Endothelial cell of umbilical vein (primary cell): ENCODE results near the gene MBD3. TPM values are rescaled to one million over a fixed set of nuclear protein-coding genes. Genes with fewer than 3 reads are reported as not detected.

Experiments used
- BruUV-seq: library from RNA; stranded (reverse); fragments of 400-500 nt; replicated peaks from 2 replicates; lab custom pipeline; 2021; lab: Mats Ljungman, UMichigan
- CTCF ChIA-PET: fragments of 300-600, 350-600 bp; sonication (Branson Sonifier 250); formaldehyde crosslinking; loops from one replicate; lab custom pipeline; 2021; ENCODE audit warnings: antibody characterized with exemption, inconsistent platforms; lab: Charles Lee
- POLR2A ChIA-PET: fragments of 300-600, 350-600 bp; sonication (Branson Sonifier 250); formaldehyde crosslinking; loops from one replicate; lab custom pipeline; 2021; ENCODE audit warnings: antibody characterized with exemption, inconsistent platforms; lab: Charles Lee
- DNase-seq: peaks from one replicate; pipeline ENCODE4 v3.0.0-alpha.2; 2011; ENCODE audit warnings: low read depth, low spot score
- FAIRE-seq: peaks from 2 replicates; lab custom pipeline; 2011; peaks lifted over from hg19 to GRCh38; lab: Jason Lieb, UNC
- H2AFZ ChIP-seq: 2 replicates; pipeline ENCODE4 v1.6.0; 2012; ENCODE audit warnings: low read depth, low read length, control low read depth, inconsistent platforms
- H3K27ac ChIP-seq: 2 replicates; pipeline ENCODE4 v1.5.1; 2011; ENCODE audit warnings: low read depth, mild to moderate bottlenecking, control low read depth, low read length, moderate library complexity; ENCODE audit not compliant: insufficient read depth
- H3K27me3 ChIP-seq, 2 experiments: 2 replicates each; pipeline versions ENCODE4 v1.6.0 to v1.6.1; 2011; ENCODE audit warnings: low read length in 2 of 2, mixed read lengths in 1 of 2; ENCODE audit not compliant: control insufficient read depth in 2 of 2, insufficient read depth in 2 of 2
- H3K36me3 ChIP-seq, 2 experiments: 2 replicates in 1 of 2; 3 replicates in 1 of 2; pipeline ENCODE4 v1.5.1; 2011; ENCODE audit warnings: low read length in 2 of 2, mild to moderate bottlenecking in 1 of 2, moderate library complexity in 1 of 2; ENCODE audit not compliant: control insufficient read depth in 2 of 2, insufficient read depth in 2 of 2; ENCODE audit errors: extremely low read depth in 1 of 2
- H3K4me1 ChIP-seq: 3 replicates; pipeline ENCODE4 v1.5.1; 2011; ENCODE audit warnings: mild to moderate bottlenecking, low read length; ENCODE audit not compliant: control insufficient read depth, insufficient read depth; ENCODE audit errors: extremely low read depth
- H3K4me2 ChIP-seq: 2 replicates; pipeline ENCODE4 v1.6.1; 2011; ENCODE audit warnings: low read length, control low read depth, mixed read lengths; ENCODE audit not compliant: insufficient read depth
- H3K4me3 ChIP-seq, 3 experiments: fragments of 200-600 bp in 1 of 3; sonication (generic), shearing (Covaris generic) in 1 of 3; replicated peaks in 1 of 3; 2 replicates each; pipeline ENCODE4 v1.5.1; 2011 to 2016; ENCODE audit warnings: control low read depth in 3 of 3, low read length in 3 of 3, mild to moderate bottlenecking in 2 of 3, inconsistent platforms in 1 of 3, low read depth in 1 of 3, moderate library complexity in 1 of 3; ENCODE audit not compliant: insufficient read depth in 1 of 3
- H3K79me2 ChIP-seq: 2 replicates; pipeline ENCODE4 v1.6.0; 2012; ENCODE audit warnings: low read length, inconsistent platforms; ENCODE audit not compliant: control insufficient read depth, insufficient read depth
- H3K9ac ChIP-seq: replicated peaks from 2 replicates; pipeline ENCODE3; 2011; ENCODE audit warnings: low read length, control low read depth; ENCODE audit not compliant: insufficient read depth; ENCODE audit errors: extremely low read depth
- H3K9me1 ChIP-seq: replicated peaks from 3 replicates; pipeline ENCODE4 v1.6.0; 2011; ENCODE audit warnings: mild to moderate bottlenecking, low read length; ENCODE audit not compliant: control insufficient read depth, insufficient read depth; ENCODE audit errors: extremely low read depth
- H3K9me3 ChIP-seq: replicated peaks from 2 replicates; pipeline ENCODE4 v1.5.1; 2012; ENCODE audit warnings: low read length, inconsistent platforms; ENCODE audit not compliant: control insufficient read depth, insufficient read depth
- H4K20me1 ChIP-seq: replicated peaks from 2 replicates; pipeline ENCODE3; 2011; ENCODE audit warnings: mild to moderate bottlenecking, low read length; ENCODE audit not compliant: control insufficient read depth, insufficient read depth; ENCODE audit errors: extremely low read depth
- EZH2 ChIP-seq: IDR thresholded peaks from 2 replicates; pipeline ENCODE4 v1.6.1; 2012; ENCODE audit warnings: borderline replicate concordance, low read depth, mild to moderate bottlenecking, moderate library complexity, low read length, inconsistent platforms; ENCODE audit not compliant: severe bottlenecking
- FOS ChIP-seq: IDR thresholded peaks from 2 replicates; pipeline ENCODE4 v1.6.1; 2011; ENCODE audit warnings: mild to moderate bottlenecking, low read length, moderate library complexity, borderline replicate concordance; ENCODE audit not compliant: insufficient read depth
- GATA2 ChIP-seq: IDR thresholded peaks from 2 replicates; pipeline ENCODE4 v1.7.0; 2011; ENCODE audit warnings: low read depth, mild to moderate bottlenecking, moderate library complexity, mixed read lengths, low read length; ENCODE audit not compliant: insufficient read length, insufficient read depth
- JUN ChIP-seq: IDR thresholded peaks from 2 replicates; pipeline ENCODE4 v1.6.1; 2011; ENCODE audit warnings: borderline replicate concordance, low read depth; ENCODE audit not compliant: insufficient read length, insufficient read depth
- MYC ChIP-seq: IDR thresholded peaks from one replicate; pipeline ENCODE4 v1.6.1; 2011; ENCODE audit warnings: mild to moderate bottlenecking, low read depth, low read length
- POLR2A ChIP-seq: IDR thresholded peaks from 2 replicates; pipeline ENCODE4 v1.6.1; 2012; ENCODE audit warnings: low read depth, mild to moderate bottlenecking, control low read depth, low read length
- POLR2AphosphoS5 ChIP-seq: IDR thresholded peaks from 2 replicates; pipeline ENCODE4 v1.6.1; 2012; ENCODE audit warnings: low read depth, mild to moderate bottlenecking, control low read depth, low read length, moderate library complexity; ENCODE audit not compliant: insufficient read depth
- dilution Hi-C: fragments of 300-500 bp; cut with MboI; formaldehyde crosslinking; loops from one replicate; pipeline ENCODE4 v1.15.0; 2019; ENCODE audit warnings: low sequenced_read_pairs; ENCODE audit not compliant: extremely low pct_ligation_motif_present
- intact Hi-C: fragments of 100-400 bp; cut with micrococcal nuclease; formaldehyde crosslinking; loops from one replicate; pipeline ENCODE4 v1.10.0; 2022
- polyA plus RNA-seq, 4 experiments: library from polyadenylated mRNA; depleted of rRNA in 3 of 4; stranded (reverse) in 3 of 4; unstranded in 1 of 4; fragments of >200 nt; gene quantifications; 2 replicates each; pipeline versions ENCODE4 v1.2.1 to v1.2.3, GENCODE V29; 2011 to 2012; ENCODE audit warnings: missing spikeins in 1 of 4
- total RNA-seq: library from RNA; stranded (reverse); gene quantifications from 2 replicates; pipeline ENCODE4 v1.2.3, GENCODE V29; 2021
- TF ChIP-seq, protein P1 (sequence below): IDR thresholded peaks from 2 replicates; pipeline ENCODE4 v1.6.1; 2011; ENCODE audit not compliant: insufficient read depth, insufficient read length
- TF ChIP-seq, protein P2 (sequence below), 2 donors: IDR thresholded peaks; 1 replicate in 1 of 2; 2 replicates in 1 of 2; pipeline ENCODE4 v1.5.1; 2011; ENCODE audit warnings: low read length in 2 of 2, mild to moderate bottlenecking in 2 of 2, moderate library complexity in 2 of 2, control low read depth in 1 of 2, inconsistent platforms in 1 of 2, low read depth in 1 of 2; ENCODE audit not compliant: insufficient read depth in 1 of 2; ENCODE audit errors: extremely low read depth in 1 of 2

Gene MBD3
- total and polyA plus RNA-seq, 2 donors (not counting 3 experiments of a cell fraction or from before 2014, with no cell fraction given), result 96.8 to 120 TPM

DNA sequence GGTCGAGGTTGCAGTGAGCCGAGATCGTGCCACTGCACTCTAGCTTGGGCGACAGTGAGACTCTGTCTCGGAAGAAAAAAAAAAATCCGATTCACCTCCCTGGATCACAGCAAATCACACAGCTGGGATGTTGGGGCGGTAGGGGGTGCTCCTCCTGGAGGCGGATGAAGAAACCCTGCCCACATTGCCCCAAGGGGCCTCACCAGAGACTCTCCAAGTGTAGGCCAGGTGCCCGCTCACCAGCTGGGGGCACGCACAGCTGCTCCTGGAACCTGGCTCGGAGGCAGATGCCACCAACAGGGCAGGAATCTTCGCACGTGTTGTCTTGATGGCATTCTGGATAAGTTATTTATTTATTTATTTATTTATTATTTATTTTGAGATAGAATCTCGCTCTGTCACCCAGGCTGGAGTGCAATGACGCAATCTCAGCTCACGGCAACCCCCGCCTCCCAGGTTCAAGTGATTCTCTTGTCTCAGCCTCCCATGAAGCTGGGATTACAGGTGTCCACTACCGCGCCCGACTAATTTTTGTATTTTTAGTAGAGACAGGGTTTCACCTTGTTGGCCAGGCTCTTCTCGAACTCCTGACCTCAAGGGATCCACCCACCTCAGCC lies 9.5 kb upstream of the MBD3 start:
- Histone ChIP-seq H3K27ac (no peak overlapping the region), H3K4me1 (peaks cover 9% of the 10 kb centered on the region), H3K36me3 (peaks cover 7 to 21% of the 10 kb centered on the region in 2 experiments), H2AFZ (no peak overlapping the region), H3K4me2 (no peak overlapping the region), H3K9me1 (no peaks in the 10 kb centered on the region), H3K9ac (no peak overlapping the region), H4K20me1 (no peaks in the 10 kb centered on the region), H3K27me3 (no peaks in the 10 kb centered on the region), H3K9me3 (no peaks in the 10 kb centered on the region), H3K4me3 (no peak overlapping the region), H3K79me2 (peaks cover 54% of the 10 kb centered on the region)
- FAIRE-seq (no peak), DNase-seq (no peak)
- intact Hi-C loops, result no loop called here
- ChIA-PET CTCF (interaction anchor here (0.7 kb wide), 1 partner anchor 56 kb away, joined by 3 read pairs; no protein-coding TSS in a partner anchor), POLR2A (no interaction called here)
- dilution Hi-C loops, result no loop called here
- TF ChIP-seq, protein P1, sequence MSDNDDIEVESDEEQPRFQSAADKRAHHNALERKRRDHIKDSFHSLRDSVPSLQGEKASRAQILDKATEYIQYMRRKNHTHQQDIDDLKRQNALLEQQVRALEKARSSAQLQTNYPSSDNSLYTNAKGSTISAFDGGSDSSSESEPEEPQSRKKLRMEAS, result no peak
- no peak for TF ChIP-seq POLR2AphosphoS5
- TF ChIP-seq POLR2A, result no peak
- no peak for TF ChIP-seq EZH2
- no peak for TF ChIP-seq JUN
- TF ChIP-seq, protein P2, sequence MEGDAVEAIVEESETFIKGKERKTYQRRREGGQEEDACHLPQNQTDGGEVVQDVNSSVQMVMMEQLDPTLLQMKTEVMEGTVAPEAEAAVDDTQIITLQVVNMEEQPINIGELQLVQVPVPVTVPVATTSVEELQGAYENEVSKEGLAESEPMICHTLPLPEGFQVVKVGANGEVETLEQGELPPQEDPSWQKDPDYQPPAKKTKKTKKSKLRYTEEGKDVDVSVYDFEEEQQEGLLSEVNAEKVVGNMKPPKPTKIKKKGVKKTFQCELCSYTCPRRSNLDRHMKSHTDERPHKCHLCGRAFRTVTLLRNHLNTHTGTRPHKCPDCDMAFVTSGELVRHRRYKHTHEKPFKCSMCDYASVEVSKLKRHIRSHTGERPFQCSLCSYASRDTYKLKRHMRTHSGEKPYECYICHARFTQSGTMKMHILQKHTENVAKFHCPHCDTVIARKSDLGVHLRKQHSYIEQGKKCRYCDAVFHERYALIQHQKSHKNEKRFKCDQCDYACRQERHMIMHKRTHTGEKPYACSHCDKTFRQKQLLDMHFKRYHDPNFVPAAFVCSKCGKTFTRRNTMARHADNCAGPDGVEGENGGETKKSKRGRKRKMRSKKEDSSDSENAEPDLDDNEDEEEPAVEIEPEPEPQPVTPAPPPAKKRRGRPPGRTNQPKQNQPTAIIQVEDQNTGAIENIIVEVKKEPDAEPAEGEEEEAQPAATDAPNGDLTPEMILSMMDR (IDR thresholded peaks at IDR 0.05; ENCODE audit: extremely low read depth in 1 of 2, insufficient read depth in 1 of 2, low read depth in 1 of 2, low read length in 2 of 2), result no peak
- no peak for TF ChIP-seq FOS
- no peak for TF ChIP-seq GATA2
- no peak for TF ChIP-seq MYC
- no TSS peak for BruUV-seq
